ENCODE data around the gene CMIP.

Gene CMIP

DNA sequence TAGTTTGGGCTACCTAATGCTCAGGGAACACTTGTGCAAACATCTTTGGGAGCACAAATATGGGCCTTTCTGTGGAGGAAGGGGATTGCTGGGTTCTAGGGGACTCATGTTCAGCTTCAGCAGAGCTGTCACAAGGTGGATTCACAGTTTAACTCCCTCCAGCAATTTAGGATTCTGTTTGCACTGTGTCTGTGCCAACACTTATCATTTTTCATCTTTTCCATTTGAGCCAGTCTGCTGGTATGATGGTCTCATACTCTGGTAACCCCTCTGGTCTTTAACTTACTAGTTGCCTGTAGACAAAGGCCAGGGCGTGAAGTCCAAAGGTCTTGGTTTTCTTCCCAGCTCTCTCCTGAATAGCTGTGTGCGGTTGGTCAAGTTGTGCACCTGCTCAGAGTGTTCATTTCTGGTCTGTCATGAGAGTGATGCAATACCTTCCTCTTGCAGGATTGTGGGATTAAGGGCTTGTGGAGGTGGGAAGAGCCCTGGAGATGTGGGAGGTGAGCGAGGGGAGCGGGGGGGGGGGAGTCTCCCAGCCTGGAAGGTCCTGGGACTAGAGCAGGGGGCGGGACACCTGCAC lies 152.6 kb downstream of the CMIP start:
- Mint-ChIP-seq H3K4me1 (peaks cover 44% of the 10 kb centered on the region), H3K36me3 (ENCODE audit: low read depth) (peaks cover 3% of the 10 kb centered on the region), H3K4me3 (no peak overlapping the region)

DNA sequence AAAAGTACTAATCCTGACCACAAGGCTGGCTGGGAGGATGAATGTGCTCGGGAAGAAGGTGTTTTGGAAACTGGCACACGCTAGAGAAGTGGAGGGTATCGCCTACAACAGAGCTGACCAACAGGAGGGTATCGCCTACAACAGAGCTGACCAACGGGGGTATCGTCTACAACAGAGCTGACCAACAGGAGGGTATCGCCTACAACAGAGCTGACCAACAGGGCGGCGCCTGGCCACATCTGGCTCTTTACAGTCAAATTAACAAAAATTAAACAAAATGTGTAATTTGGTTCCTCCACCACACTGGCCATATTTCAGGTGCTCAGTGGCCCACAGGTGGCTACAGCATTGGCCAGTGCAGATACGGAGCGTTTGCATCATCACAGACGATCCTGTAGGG lies 153.5 kb downstream of the CMIP start:
- Mint-ChIP-seq H3K27ac (no peak overlapping the region), H3K9me3 (no peaks in the 10 kb centered on the region)
- TF ChIP-seq, protein P1, sequence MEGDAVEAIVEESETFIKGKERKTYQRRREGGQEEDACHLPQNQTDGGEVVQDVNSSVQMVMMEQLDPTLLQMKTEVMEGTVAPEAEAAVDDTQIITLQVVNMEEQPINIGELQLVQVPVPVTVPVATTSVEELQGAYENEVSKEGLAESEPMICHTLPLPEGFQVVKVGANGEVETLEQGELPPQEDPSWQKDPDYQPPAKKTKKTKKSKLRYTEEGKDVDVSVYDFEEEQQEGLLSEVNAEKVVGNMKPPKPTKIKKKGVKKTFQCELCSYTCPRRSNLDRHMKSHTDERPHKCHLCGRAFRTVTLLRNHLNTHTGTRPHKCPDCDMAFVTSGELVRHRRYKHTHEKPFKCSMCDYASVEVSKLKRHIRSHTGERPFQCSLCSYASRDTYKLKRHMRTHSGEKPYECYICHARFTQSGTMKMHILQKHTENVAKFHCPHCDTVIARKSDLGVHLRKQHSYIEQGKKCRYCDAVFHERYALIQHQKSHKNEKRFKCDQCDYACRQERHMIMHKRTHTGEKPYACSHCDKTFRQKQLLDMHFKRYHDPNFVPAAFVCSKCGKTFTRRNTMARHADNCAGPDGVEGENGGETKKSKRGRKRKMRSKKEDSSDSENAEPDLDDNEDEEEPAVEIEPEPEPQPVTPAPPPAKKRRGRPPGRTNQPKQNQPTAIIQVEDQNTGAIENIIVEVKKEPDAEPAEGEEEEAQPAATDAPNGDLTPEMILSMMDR (IDR thresholded peaks at IDR 0.05; ENCODE audit: unreplicated experiment in 3 of 3), result no peak

More for the DNA sequence above, 152.6 kb downstream of the CMIP start:
- H3K27me3 Mint-ChIP-seq (ENCODE audit: low read depth), result no peaks in the 10 kb centered on the region
- H3K27ac Mint-ChIP-seq, result no peak overlapping the region
- H3K9me3 Mint-ChIP-seq, result no peaks in the 10 kb centered on the region
- TF ChIP-seq, protein P1 (IDR thresholded peaks at IDR 0.05; ENCODE audit: unreplicated experiment in 3 of 3), result no peak

DNA sequence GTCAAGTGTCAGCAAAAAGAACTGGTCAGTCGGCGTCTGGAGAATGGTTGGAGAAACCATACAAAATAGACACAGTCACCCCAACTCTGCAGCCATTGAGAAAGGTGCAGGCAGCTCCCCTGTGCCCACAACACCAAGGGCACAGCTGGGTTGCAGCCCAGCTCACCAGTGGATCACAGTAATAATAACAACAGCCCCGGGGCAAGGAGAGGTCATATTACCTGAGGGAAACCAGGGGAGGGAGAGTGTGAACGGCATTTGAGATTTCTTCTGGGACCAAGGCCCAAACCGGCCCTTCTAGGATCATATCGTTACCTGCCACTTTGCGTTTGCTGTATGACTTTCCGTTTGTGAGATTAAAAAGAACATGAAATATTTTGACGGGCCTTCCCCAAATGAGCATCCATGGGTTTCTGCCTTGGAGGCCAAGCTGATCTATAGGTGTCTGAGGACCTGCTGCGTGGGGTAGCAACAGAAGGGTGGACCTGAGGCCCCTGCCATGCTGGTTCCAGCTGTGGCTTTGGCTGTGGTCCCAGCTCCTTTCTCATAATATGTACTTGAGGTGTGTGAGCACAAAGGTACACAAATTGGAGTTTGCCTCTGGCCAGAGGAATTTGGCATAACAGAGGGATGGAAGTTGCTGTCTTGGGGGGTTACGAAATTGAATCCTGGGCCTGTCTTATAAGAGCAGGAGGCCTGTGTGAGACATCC lies 154.6 kb downstream of the CMIP start:
- Mint-ChIP-seq H3K27ac (peak overlapping the region in 2 of 3 experiments; percentile 40 to 47), H3K36me3 (ENCODE audit: low read depth) (peaks cover 3% of the 10 kb centered on the region), H3K27me3 (ENCODE audit: low read depth) (no peaks in the 10 kb centered on the region), H3K9me3 (no peaks in the 10 kb centered on the region), H3K4me3 (no peak overlapping the region), H3K4me1 (peaks cover 50% of the 10 kb centered on the region)
- TF ChIP-seq, protein P1 (IDR thresholded peaks at IDR 0.05; ENCODE audit: unreplicated experiment in 3 of 3), result no peak

More for the DNA sequence above, 153.5 kb downstream of the CMIP start:
- no peak overlapping the region for H3K4me3 Mint-ChIP-seq
- H3K36me3 Mint-ChIP-seq (ENCODE audit: low read depth), result peaks cover 3% of the 10 kb centered on the region
- H3K4me1 Mint-ChIP-seq, result peaks cover 50% of the 10 kb centered on the region
- no peaks in the 10 kb centered on the region for H3K27me3 Mint-ChIP-seq (ENCODE audit: low read depth)

DNA sequence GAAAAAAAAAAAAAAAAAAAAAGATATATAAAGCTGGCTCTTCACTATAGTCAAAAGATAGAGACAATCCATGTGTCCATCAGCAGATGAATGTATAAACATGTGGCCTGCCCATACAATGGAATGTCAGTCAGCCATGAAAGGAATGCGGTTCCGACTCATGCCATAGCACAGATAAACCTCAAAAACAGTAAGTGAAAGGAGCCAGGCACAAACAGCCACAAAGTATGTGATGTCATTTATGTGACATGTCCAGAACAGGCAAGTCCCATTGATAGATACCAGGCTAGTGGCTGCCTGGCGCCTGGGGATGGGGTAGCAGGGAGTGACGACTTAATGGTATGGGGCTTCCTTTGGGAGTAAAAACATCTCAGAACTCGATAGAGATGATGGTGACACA lies 155.7 kb downstream of the CMIP start:
- H3K4me1 Mint-ChIP-seq, result peaks cover 55% of the 10 kb centered on the region
- no peaks in the 10 kb centered on the region for H3K36me3 Mint-ChIP-seq (ENCODE audit: low read depth)
- peak overlapping the region in 1 of 3 experiments; percentile 14 for H3K4me3 Mint-ChIP-seq
- H3K27me3 Mint-ChIP-seq (ENCODE audit: low read depth), result no peaks in the 10 kb centered on the region
- H3K27ac Mint-ChIP-seq, result peak overlapping the region; percentile 35 to 72 (median 45)
- TF ChIP-seq, protein P1 (IDR thresholded peaks at IDR 0.05; ENCODE audit: unreplicated experiment in 3 of 3), result no peak
- H3K9me3 Mint-ChIP-seq, result no peaks in the 10 kb centered on the region

DNA sequence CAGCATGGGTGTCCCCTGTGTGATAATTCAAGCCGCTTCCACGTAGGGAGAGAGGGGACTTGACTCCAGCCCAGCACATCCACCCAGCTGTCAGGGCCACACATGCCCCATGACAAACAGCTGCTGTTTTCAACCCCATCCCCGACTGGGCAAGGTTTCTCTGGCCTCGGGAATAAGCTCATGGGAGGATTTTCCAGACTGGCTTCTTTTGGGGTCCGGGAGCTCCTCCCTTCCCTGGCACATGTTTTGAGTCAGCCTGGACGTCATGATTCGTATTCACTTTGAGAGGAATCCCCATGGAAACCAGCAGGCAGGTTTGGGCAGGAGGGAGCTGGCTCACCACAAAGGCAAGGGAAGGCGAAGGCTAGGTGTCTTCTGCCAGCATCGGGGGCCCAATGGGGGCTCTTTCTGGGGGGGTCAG lies 156.4 kb downstream of the CMIP start:
- Mint-ChIP-seq H3K36me3 (ENCODE audit: low read depth) (no peaks in the 10 kb centered on the region), H3K4me3 (peak overlapping the region in 1 of 3 experiments; percentile 19), H3K4me1 (peaks cover 60% of the 10 kb centered on the region), H3K9me3 (no peaks in the 10 kb centered on the region), H3K27ac (peak overlapping the region in 2 of 3 experiments; percentile 35 to 72), H3K27me3 (ENCODE audit: low read depth) (no peaks in the 10 kb centered on the region)
- TF ChIP-seq, protein P1 (IDR thresholded peaks at IDR 0.05; ENCODE audit: unreplicated experiment in 3 of 3), result no peak
